ENCODE measurements around the gene CTCFL. TPM values are rescaled to one million over a fixed set of nuclear protein-coding genes. Genes with fewer than 3 reads are reported as not detected.

The CTCFL gene
- total and polyA plus RNA-seq, 4 experiments from 2014 or later, result not detected

DNA sequence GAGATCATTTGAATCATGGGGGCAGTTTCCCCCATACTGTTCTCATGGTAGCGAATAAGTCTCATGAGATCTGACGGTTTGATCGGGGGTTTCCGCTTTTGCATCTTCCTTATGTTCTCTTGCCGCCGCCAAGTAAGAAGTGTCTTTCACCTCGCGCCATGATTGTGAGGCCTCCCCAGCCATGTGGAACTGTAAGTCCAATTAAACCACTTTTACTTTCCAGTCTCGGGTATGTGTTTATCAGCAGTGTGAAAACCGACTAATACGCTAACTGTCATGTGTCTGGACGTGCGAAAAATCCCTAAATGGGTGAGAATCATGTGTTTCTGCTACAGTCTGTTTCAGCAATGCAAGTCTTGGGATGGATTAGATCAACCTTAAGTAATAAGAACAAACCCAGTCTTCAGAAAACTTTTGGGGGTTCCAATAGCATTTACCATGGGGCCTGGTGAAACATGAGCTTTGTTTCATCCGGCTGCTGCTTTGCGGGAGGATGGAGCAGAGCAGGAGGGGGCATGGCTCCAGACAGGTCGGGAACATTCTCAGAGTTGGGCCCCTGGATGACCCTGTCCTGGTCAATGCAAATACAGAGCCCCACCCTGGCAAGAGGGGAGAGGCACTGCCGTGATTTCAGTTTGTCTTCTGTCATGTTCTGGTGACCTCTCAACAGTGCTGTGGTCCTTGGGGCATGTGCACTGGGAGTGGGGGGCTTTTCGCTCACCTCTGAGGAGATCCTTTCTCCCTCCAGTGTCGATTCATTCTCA lies 41.5 kb downstream of the CTCFL start:
- ChIA-PET CTCF (ENCODE audit: partially characterized antibody) (interaction anchor here (1.2 kb wide), 1 partner anchor 13 kb away, joined by 3 read pairs; no protein-coding TSS in a partner anchor), POLR2A (ENCODE audit: partially characterized antibody) (no interaction called here)
- no peaks in the 10 kb centered on the region for H3K9me3 ChIP-seq (ENCODE audit: control insufficient read depth in 1 of 2, low read length in 2 of 2)
- H3K36me3 Mint-ChIP-seq, result no peaks in the 10 kb centered on the region
- H3K4me3 Mint-ChIP-seq, result no peak overlapping the region
- no peaks in the 10 kb centered on the region for H3K27me3 ChIP-seq (ENCODE audit: insufficient read depth, low read length)
- no peak overlapping the region for H3K27ac Mint-ChIP-seq
- peaks cover 2 to 4% of the 10 kb centered on the region in 2 donors for H3K27me3 Mint-ChIP-seq
- intact Hi-C loops (cut with micrococcal nuclease), result no loop called here
- H3K4me1 Mint-ChIP-seq, result peaks cover 2 to 13% (median 8%) of the 10 kb centered on the region in 4 donors
- H3K9me3 Mint-ChIP-seq, result no peaks in the 10 kb centered on the region
- H3K27ac ChIP-seq (ENCODE audit: low read depth, low read length), result no peak overlapping the region
- no peaks in the 10 kb centered on the region for H3K36me3 ChIP-seq (ENCODE audit: insufficient read depth, low read length)
- no peak for DNase-seq
- peaks cover 10% of the 10 kb centered on the region for H3K4me1 ChIP-seq (ENCODE audit: insufficient read depth, low read length)
- no peak overlapping the region for H3K4me3 ChIP-seq (ENCODE audit: low read length in 2 of 2)

DNA sequence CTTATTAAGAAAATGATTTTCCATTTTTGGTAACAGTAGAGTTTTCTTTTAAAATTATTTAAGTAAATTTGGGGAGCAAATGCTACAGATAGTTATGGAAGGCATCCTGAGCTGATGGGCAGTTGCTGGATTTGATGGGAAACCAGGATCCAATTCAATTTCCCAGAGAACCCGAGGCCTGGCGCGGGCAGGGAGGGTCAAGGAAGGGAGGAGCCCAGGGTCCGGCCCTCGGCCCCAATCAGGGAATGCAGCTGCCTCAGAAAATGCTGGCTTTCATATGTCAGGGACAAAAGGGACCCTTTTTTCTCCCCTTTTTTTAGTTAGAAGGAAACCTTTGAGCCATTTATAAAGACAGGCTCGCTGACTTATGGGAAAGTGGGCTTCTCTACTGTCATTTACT lies 42.1 kb downstream of the CTCFL start:
- Mint-ChIP-seq H3K36me3 (no peaks in the 10 kb centered on the region), H3K4me3 (no peak overlapping the region), H3K27ac (no peak overlapping the region), H3K27me3 (peaks cover 2 to 3% of the 10 kb centered on the region in 2 donors), H3K4me1 (peaks cover 2 to 13% (median 9%) of the 10 kb centered on the region in 4 donors), H3K9me3 (no peaks in the 10 kb centered on the region)
- H3K27ac ChIP-seq (ENCODE audit: low read depth, low read length), result no peak overlapping the region
- H3K9me3 ChIP-seq (ENCODE audit: control insufficient read depth in 1 of 2, low read length in 2 of 2), result no peaks in the 10 kb centered on the region
- peaks cover 10% of the 10 kb centered on the region for H3K4me1 ChIP-seq (ENCODE audit: insufficient read depth, low read length)
- no peaks in the 10 kb centered on the region for H3K27me3 ChIP-seq (ENCODE audit: insufficient read depth, low read length)
- POLR2A ChIA-PET (ENCODE audit: partially characterized antibody), result no interaction called here
- intact Hi-C loops (cut with micrococcal nuclease), result no loop called here
- no peaks in the 10 kb centered on the region for H3K36me3 ChIP-seq (ENCODE audit: insufficient read depth, low read length)
- no peak for DNase-seq
- H3K4me3 ChIP-seq (ENCODE audit: low read length in 2 of 2), result no peak overlapping the region
- CTCF ChIA-PET (ENCODE audit: partially characterized antibody), result interaction anchor here (1.2 kb wide), 1 partner anchor 13 kb away, joined by 3 read pairs; no protein-coding TSS in a partner anchor

DNA sequence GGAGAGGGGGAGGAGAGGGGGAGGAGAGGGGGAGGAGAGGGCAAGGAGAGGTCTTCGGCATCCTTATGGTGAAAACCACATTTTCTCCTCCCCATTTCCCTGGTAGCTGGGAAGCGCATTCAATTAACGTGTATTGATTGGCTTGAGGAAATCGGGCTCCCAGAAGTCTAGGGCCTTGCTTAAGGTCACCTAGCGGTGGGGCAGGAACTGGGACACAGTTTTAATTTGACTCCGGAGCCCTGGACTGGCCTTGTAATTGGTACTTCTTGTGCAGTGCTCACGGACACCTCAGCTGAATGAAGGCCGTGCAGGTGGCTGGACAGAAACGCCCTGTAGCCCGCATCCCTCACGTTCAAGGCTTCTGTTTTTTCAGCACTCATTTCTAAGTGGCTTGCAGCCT lies 42.8 kb downstream of the CTCFL start:
- H3K36me3 ChIP-seq (ENCODE audit: insufficient read depth, low read length), result no peaks in the 10 kb centered on the region
- H3K4me1 ChIP-seq (ENCODE audit: insufficient read depth, low read length), result peaks cover 10% of the 10 kb centered on the region

DNA sequence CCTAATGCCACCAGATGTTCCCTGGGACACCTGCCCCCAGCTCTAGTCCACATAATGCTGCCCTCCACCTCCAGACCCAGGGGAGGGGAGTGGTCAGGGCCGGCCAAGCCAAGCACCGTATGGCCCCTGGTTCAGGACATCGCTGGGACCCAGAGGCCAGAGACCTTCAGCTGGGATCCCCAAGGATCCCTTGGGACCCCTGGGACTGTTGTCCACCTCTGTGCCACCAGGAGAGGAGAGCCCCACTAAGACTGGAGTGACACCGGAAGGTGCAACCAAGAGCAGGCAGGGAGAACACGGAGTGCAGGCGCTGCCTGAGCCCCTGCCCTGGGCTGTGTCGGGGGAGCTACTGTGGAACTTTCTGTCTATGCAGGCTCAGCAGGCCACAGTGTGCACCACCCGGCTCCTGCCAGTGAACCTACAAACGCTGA lies 43.6 kb downstream of the CTCFL start:
- H3K4me3 Mint-ChIP-seq, result no peak overlapping the region
- ChIA-PET POLR2A (ENCODE audit: partially characterized antibody) (no interaction called here), CTCF (ENCODE audit: partially characterized antibody) (no interaction called here)
- peaks cover 11% of the 10 kb centered on the region for H3K4me1 ChIP-seq (ENCODE audit: insufficient read depth, low read length)
- no peaks in the 10 kb centered on the region for H3K9me3 ChIP-seq (ENCODE audit: control insufficient read depth in 1 of 2, low read length in 2 of 2)
- no peaks in the 10 kb centered on the region for H3K36me3 Mint-ChIP-seq
- no peak for DNase-seq
- intact Hi-C loops (cut with micrococcal nuclease), result no loop called here
- peaks cover 0 to 3% of the 10 kb centered on the region in 2 donors for H3K27me3 Mint-ChIP-seq
- no peaks in the 10 kb centered on the region for H3K27me3 ChIP-seq (ENCODE audit: insufficient read depth, low read length)
- H3K27ac Mint-ChIP-seq, result no peak overlapping the region
- H3K4me1 Mint-ChIP-seq, result peaks cover 2 to 16% (median 9%) of the 10 kb centered on the region in 4 donors
- H3K9me3 Mint-ChIP-seq, result no peaks in the 10 kb centered on the region
- H3K36me3 ChIP-seq (ENCODE audit: insufficient read depth, low read length), result no peaks in the 10 kb centered on the region
- H3K27ac ChIP-seq (ENCODE audit: low read depth, low read length), result no peak overlapping the region
- no peak overlapping the region for H3K4me3 ChIP-seq (ENCODE audit: low read length in 2 of 2)

More for the DNA sequence above, 42.8 kb downstream of the CTCFL start:
- H3K27ac Mint-ChIP-seq, result no peak overlapping the region
- peaks cover 0 to 3% of the 10 kb centered on the region in 2 donors for H3K27me3 Mint-ChIP-seq
- no peak overlapping the region for H3K4me3 Mint-ChIP-seq
- no peaks in the 10 kb centered on the region for H3K36me3 Mint-ChIP-seq
- H3K27me3 ChIP-seq (ENCODE audit: insufficient read depth, low read length), result no peaks in the 10 kb centered on the region
- CTCF ChIA-PET (ENCODE audit: partially characterized antibody), result no interaction called here
- no peak overlapping the region for H3K27ac ChIP-seq (ENCODE audit: low read depth, low read length)
- peaks cover 2 to 16% (median 9%) of the 10 kb centered on the region in 4 donors for H3K4me1 Mint-ChIP-seq
- POLR2A ChIA-PET (ENCODE audit: partially characterized antibody), result no interaction called here
- intact Hi-C loops (cut with micrococcal nuclease), result no loop called here
- no peaks in the 10 kb centered on the region for H3K9me3 Mint-ChIP-seq
- H3K9me3 ChIP-seq (ENCODE audit: control insufficient read depth in 1 of 2, low read length in 2 of 2), result no peaks in the 10 kb centered on the region
- no peak for DNase-seq
- H3K4me3 ChIP-seq (ENCODE audit: low read length in 2 of 2), result no peak overlapping the region

DNA sequence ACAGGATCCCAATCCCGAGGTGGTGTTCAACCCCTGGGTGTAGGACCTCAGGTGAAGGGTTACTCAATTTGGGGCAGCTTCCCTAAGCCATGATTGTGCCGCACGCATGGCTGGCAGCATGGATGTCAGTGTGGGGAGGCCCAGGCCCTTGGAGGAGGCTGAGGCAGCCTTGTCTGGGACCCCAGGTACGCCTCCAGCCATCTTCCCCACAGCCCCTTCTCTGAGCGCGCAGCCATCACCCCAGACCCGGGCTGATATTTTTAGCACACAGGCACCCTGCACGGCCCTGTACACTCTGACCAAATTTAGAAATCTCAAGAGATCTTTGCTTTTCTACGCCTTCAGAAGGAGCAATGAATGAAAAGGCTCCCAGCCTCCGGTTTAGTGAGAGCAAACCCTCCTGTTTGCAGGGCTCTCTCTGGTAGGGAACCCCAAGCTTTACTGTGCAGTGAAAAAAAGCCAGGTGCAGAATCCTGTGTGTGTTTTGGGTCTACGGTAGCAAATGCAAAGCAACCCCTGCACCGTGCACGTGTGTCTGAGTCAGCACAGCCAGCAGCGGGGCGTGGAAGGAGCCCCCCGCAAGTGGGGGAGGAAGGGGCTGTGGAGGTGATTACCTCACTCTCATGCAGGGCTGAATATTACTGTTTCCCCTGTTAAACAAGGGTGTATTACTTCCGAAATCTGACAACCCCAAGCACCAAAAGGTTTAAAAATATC lies 44.3 kb downstream of the CTCFL start:
- intact Hi-C loops (cut with micrococcal nuclease), result no loop called here
- Histone ChIP-seq H3K4me1 (ENCODE audit: insufficient read depth, low read length) (peaks cover 16% of the 10 kb centered on the region), H3K4me3 (ENCODE audit: low read length in 2 of 2) (no peak overlapping the region), H3K36me3 (ENCODE audit: insufficient read depth, low read length) (no peaks in the 10 kb centered on the region), H3K27ac (ENCODE audit: low read depth, low read length) (no peak overlapping the region), H3K9me3 (ENCODE audit: control insufficient read depth in 1 of 2, low read length in 2 of 2) (no peaks in the 10 kb centered on the region), H3K27me3 (ENCODE audit: insufficient read depth, low read length) (no peaks in the 10 kb centered on the region)
- Mint-ChIP-seq H3K27me3 (peaks cover 0 to 3% of the 10 kb centered on the region in 2 donors), H3K4me3 (no peak overlapping the region), H3K4me1 (peaks cover 5 to 22% (median 10%) of the 10 kb centered on the region in 4 donors), H3K9me3 (no peaks in the 10 kb centered on the region), H3K36me3 (no peaks in the 10 kb centered on the region), H3K27ac (no peak overlapping the region)
- DNase-seq, result no peak
- CTCF ChIA-PET (ENCODE audit: partially characterized antibody), result no interaction called here
- POLR2A ChIA-PET (ENCODE audit: partially characterized antibody), result no interaction called here

DNA sequence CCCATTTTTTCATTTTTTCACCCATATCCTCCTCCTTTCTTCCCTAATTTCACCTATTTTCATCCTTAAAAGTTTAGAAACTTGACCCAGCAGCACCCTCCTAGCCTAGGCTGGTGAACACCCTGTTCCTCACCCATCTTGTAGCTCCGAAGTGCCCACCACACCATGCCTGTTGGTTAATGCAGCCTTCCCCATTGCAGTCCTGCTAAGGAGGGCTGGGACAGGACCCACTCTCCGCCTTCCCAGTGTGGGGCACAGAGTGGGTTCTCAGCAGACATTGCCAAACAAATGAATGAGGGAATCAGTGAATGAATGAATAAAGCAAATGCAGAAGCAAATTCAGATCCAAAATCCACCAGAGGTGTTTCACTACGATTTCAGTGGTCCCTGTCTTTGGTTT lies 45.7 kb downstream of the CTCFL start:
- ChIA-PET CTCF (ENCODE audit: partially characterized antibody) (interaction anchor here (1.5 kb wide), 1 partner anchor 8 kb away, joined by 4 read pairs; no protein-coding TSS in a partner anchor), POLR2A (ENCODE audit: partially characterized antibody) (no interaction called here)
- no peaks in the 10 kb centered on the region for H3K9me3 Mint-ChIP-seq
- Histone ChIP-seq H3K27ac (ENCODE audit: low read depth, low read length) (no peak overlapping the region), H3K27me3 (ENCODE audit: insufficient read depth, low read length) (no peaks in the 10 kb centered on the region), H3K4me3 (ENCODE audit: low read length in 2 of 2) (no peak overlapping the region), H3K9me3 (ENCODE audit: control insufficient read depth in 1 of 2, low read length in 2 of 2) (no peaks in the 10 kb centered on the region), H3K4me1 (ENCODE audit: insufficient read depth, low read length) (peaks cover 16% of the 10 kb centered on the region), H3K36me3 (ENCODE audit: insufficient read depth, low read length) (no peaks in the 10 kb centered on the region)
- intact Hi-C loops (cut with micrococcal nuclease), result no loop called here
- peaks cover 0 to 4% of the 10 kb centered on the region in 2 donors for H3K27me3 Mint-ChIP-seq
- no peak overlapping the region for H3K27ac Mint-ChIP-seq
- H3K4me3 Mint-ChIP-seq, result no peak overlapping the region
- DNase-seq, result no peak
- peaks cover 5 to 28% (median 10%) of the 10 kb centered on the region in 4 donors for H3K4me1 Mint-ChIP-seq
- H3K36me3 Mint-ChIP-seq, result no peaks in the 10 kb centered on the region

DNA sequence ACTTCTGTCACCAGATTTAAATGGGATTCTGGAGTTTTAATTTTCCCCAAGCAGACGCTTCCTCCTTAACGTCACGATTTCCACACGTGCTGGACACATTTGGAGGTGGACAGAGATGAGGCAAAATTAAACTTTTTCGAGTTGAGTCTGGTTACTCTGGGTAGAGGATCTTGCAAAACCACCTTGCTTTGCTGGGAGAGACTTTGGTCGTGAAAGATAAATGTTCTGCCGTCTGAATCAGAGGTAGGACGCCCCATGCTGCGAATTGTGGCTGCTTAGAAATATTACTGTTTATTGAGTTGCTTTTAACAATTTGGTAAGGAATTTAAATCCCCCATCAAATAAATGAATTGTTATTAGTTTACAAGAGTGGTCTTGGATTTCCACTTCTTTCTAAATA lies 46.8 kb downstream of the CTCFL start:
- Histone ChIP-seq H3K4me1 (ENCODE audit: insufficient read depth, low read length) (peaks cover 25% of the 10 kb centered on the region), H3K27me3 (ENCODE audit: insufficient read depth, low read length) (no peaks in the 10 kb centered on the region), H3K36me3 (ENCODE audit: insufficient read depth, low read length) (no peaks in the 10 kb centered on the region), H3K4me3 (ENCODE audit: low read length in 2 of 2) (no peak overlapping the region), H3K27ac (ENCODE audit: low read depth, low read length) (no peak overlapping the region), H3K9me3 (ENCODE audit: control insufficient read depth in 1 of 2, low read length in 2 of 2) (no peaks in the 10 kb centered on the region)
- Mint-ChIP-seq H3K27ac (no peak overlapping the region), H3K36me3 (no peaks in the 10 kb centered on the region), H3K27me3 (peaks cover 0 to 1% of the 10 kb centered on the region in 2 donors), H3K4me1 (peaks cover 9 to 38% (median 14%) of the 10 kb centered on the region in 4 donors), H3K4me3 (no peak overlapping the region), H3K9me3 (no peaks in the 10 kb centered on the region)
- no peak for DNase-seq
- ChIA-PET POLR2A (ENCODE audit: partially characterized antibody) (no interaction called here), CTCF (ENCODE audit: partially characterized antibody) (interaction anchor here (1.5 to 1.8 kb wide), 2 partner anchors 9 to 97 kb away, joined by 4 to 5 read pairs; no protein-coding TSS in a partner anchor)
- intact Hi-C loops (cut with micrococcal nuclease), result no loop called here

Data from CD4-positive, alpha-beta memory T cell (primary cell).